Neutrophil (primary cell): ENCODE data around the gene CGNL1.

Experiments used
- H3K27ac ChIP-seq: fragments of 200-600 bp; sonication (generic); 2 replicates; pipeline ENCODE4 v1.5.1; 2016; ENCODE audit warnings: mild to moderate bottlenecking, moderate library complexity
- H3K27me3 ChIP-seq: fragments of 200-600 bp; sonication (generic); 2 replicates; pipeline ENCODE4 v1.6.0; 2016; ENCODE audit warnings: mild to moderate bottlenecking
- H3K36me3 ChIP-seq: fragments of 200-600 bp; sonication (generic); 2 replicates; pipeline ENCODE4 v1.5.1; 2017
- H3K4me1 ChIP-seq, 2 experiments: fragments of 200-600 bp in 1 of 2; sonication (generic) in 1 of 2; 1 replicate in 1 of 2; 2 replicates in 1 of 2; pipeline versions ENCODE4 v1.5.1 to v1.6.1; 2013 to 2016; ENCODE audit warnings: low read depth in 1 of 2, low read length in 1 of 2, mild to moderate bottlenecking in 1 of 2, moderate library complexity in 1 of 2; ENCODE audit not compliant: control insufficient read depth in 1 of 2, insufficient read depth in 1 of 2
- H3K4me3 ChIP-seq, 2 experiments: fragments of 200-600 bp in 1 of 2; sonication (generic) in 1 of 2; 1 replicate in 1 of 2; 2 replicates in 1 of 2; pipeline ENCODE4 v1.5.1; 2013 to 2016; ENCODE audit warnings: low read depth in 1 of 2, low read length in 1 of 2, mild to moderate bottlenecking in 1 of 2, moderate library complexity in 1 of 2
- H3K9me3 ChIP-seq: fragments of 200-600 bp; sonication (generic); 2 replicates; pipeline ENCODE4 v1.5.1; 2016
- CTCF ChIP-seq: fragments of 200-600 bp; sonication (generic); IDR thresholded peaks from 2 replicates; pipeline ENCODE4 v1.5.1; 2016; ENCODE audit warnings: antibody characterized with exemption

CGNL1 gene

DNA sequence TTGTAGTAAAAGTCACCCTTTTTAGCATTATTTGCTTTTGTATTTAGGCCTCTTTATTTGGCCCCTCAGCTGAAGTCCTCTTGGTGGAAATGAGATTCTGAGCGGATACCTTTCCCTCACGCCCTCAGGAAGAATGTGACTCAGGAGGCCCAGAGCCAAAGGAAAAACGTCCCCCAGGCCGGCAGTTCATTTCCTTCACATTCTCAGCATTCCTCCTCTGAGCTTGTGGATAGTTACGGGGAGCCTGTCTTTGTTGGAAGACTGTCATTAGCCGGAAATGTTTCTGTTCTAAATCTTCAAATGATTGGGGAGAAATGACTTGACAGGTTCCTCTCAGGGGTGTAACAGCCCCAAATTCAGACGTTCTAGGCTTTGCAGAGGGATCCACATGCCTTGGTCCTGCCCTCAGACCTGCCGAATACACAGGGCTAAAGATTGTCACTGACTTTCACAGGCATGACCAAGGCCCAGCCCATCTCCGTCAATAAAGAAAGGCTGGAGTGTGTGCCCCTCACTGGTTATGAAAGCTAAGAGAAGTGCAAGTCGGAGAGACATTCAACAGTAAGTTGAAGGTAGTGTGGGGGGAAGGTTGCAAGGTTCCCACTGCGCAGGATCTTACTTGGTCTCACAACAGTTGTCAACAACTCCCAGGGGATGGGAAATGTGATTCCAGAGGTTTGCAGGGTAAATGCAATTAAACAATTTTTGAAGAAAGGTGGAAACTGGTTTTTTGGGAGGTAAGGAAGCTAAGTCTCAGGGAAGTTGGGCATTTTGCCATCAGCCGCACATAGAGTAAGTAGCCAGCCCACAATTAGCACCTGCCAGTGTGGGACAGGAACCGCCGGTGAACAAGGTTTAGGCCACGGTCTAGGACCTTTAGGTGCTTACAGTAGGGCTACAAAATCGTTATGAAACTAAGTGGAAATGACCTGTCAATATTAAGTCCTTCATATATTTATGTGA, 175.7 kb downstream of the CGNL1 start:
- Histone ChIP-seq H3K27ac (no peak overlapping the region), H3K4me3 (no peak overlapping the region), H3K27me3 (no peaks in the 10 kb centered on the region), H3K36me3 (no peaks in the 10 kb centered on the region), H3K9me3 (no peaks in the 10 kb centered on the region), H3K4me1 (no peaks in the 10 kb centered on the region)
- TF ChIP-seq CTCF, result no peak

DNA sequence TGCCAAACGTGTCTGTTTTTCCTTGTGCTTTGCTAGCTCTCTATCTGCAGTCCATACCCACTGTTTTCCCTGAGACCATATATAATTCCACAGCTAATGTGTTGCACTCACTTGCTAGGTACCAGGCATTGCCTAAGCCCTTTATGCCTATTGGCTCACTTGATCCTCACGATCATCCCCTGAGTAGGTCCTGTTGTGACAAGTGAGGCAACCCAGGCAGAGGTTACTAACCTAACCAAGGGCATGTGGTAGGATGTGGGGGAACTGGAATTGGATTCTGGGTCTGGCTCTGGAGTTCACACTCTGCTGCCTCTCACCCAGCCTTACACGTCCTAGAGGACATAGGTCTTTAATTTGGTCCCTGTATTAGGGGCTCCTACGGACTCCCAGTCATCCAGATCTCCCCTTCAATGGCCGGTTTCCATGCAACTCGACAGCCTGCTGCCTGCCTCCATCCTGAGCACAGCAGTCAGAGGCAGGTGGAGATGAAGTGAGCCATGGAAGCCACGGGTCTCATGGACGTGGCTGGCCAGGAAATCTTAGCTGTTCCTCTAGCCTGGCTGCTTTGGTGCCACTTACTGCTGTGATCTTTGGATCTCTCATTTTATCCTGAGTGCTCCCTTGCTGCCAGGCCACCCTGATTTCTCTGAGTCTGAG, 176.5 kb downstream of the CGNL1 start:
- no peaks in the 10 kb centered on the region for H3K27me3 ChIP-seq
- TF ChIP-seq CTCF, result no peak
- H3K9me3 ChIP-seq, result no peaks in the 10 kb centered on the region
- H3K4me3 ChIP-seq, result no peak overlapping the region
- no peaks in the 10 kb centered on the region for H3K4me1 ChIP-seq
- H3K36me3 ChIP-seq, result no peaks in the 10 kb centered on the region
- H3K27ac ChIP-seq, result no peak overlapping the region

DNA sequence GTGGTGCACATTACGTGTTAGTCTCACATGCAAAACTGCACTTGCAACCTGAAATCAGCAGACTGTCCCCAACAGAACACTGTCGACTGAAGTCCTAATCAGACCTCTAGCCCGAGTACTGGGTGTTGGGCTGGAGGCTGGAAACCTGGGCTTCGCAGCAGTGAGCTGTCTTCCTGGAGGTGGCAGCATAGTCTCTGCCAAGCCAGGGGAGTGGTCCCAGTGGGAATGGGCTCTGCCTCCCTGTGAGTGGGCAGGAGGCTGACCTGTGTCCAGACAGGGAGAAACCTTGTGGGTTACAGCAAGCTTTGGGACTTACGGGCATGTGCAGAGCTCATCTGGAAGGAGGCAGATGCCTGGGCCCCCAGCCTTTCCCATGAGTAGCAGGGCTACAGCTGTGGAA, 177.2 kb downstream of the CGNL1 start:
- H3K9me3 ChIP-seq, result no peaks in the 10 kb centered on the region
- no peaks in the 10 kb centered on the region for H3K27me3 ChIP-seq
- no peaks in the 10 kb centered on the region for H3K36me3 ChIP-seq
- no peaks in the 10 kb centered on the region for H3K4me1 ChIP-seq
- TF ChIP-seq CTCF, result no peak
- no peak overlapping the region for H3K27ac ChIP-seq
- no peak overlapping the region for H3K4me3 ChIP-seq

DNA sequence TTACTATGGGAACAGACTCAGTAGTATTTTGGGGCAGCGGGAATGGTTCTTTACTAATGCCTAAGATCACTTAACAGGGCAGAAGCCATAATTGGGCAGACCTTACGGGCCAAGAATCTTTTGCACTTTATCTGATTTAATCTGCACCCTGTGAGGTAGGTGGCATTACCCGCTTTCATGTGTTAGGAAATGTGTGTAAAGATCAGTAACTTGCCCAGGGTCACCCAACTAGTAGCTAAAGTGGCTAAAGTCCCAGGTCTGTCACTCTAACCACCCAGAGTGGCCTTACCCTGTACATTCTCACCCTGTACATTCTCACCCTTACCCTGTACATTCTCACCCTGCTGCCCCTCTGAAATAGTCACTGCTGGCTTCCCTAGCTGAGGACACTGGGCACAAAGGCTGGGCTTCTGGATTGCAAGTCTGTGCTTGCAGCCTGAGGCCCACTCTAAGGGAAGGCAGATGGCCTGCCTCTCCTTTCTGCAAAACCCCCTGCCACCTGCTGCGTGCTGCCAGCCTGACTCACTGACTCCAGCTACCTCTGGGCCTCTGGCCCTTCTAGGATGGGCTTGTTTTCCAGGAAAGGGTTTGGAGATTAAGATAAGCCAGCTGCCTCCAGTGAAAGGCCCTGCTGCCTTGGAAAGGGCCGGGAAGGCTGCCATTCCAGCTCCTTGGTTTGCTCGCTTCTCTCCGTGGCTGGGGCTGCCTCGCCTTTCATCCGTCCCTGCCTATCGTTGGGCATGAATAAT, 177.9 kb downstream of the CGNL1 start:
- Histone ChIP-seq H3K27me3 (no peaks in the 10 kb centered on the region), H3K4me1 (no peaks in the 10 kb centered on the region), H3K9me3 (no peaks in the 10 kb centered on the region), H3K36me3 (no peaks in the 10 kb centered on the region), H3K27ac (no peak overlapping the region), H3K4me3 (no peak overlapping the region)
- TF ChIP-seq CTCF, result no peak

DNA sequence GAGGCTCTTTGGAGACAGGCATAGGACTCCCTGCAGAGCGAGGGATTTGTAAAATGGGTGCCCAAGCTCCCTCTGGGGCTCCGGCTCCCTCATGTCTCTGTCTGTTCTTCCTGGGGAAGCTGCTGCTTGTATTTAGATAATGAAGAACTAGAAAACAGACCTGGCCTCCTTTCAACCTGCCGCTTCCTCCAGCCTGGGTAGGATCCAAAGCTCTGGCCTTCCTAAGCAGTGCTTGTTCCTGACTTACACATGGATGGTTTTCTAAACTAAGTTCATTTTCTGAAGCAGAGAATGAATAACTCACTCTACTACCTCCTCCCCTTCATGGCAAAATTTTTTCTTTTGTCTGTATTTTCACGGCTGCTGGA, 178.5 kb downstream of the CGNL1 start:
- Histone ChIP-seq H3K36me3 (no peaks in the 10 kb centered on the region), H3K4me3 (no peak overlapping the region), H3K27ac (no peak overlapping the region), H3K4me1 (no peaks in the 10 kb centered on the region), H3K9me3 (no peaks in the 10 kb centered on the region), H3K27me3 (no peaks in the 10 kb centered on the region)
- no peak for TF ChIP-seq CTCF
